Kidney epithelial cell (primary cell): ENCODE data around the gene AVP. TPM values are rescaled to one million over a fixed set of nuclear protein-coding genes. Genes with fewer than 3 reads are reported as not detected.

ENCODE experiments used
- DNase-seq: peaks from one replicate; pipeline ENCODE4 v3.0.0-alpha.2; 2010; ENCODE audit warnings: low read depth
- H3K27me3 ChIP-seq: 2 replicates; pipeline ENCODE4 v1.6.0; 2011; ENCODE audit warnings: low read length; ENCODE audit not compliant: control insufficient read depth, insufficient read depth
- H3K36me3 ChIP-seq: 2 replicates; pipeline ENCODE4 v1.5.1; 2011; ENCODE audit warnings: low read length; ENCODE audit not compliant: control insufficient read depth, insufficient read depth
- H3K4me3 ChIP-seq: 2 replicates; pipeline ENCODE4 v1.5.1; 2011; ENCODE audit warnings: low read depth, mild to moderate bottlenecking, control low read depth, low read length
- CTCF ChIP-seq: IDR thresholded peaks from 2 replicates; pipeline ENCODE4 v1.5.1; 2011; ENCODE audit warnings: mild to moderate bottlenecking, moderate library complexity, low read length, control low read depth, inconsistent platforms; ENCODE audit not compliant: insufficient read depth, poor library complexity, severe bottlenecking
- total RNA-seq: library from RNA; depleted of rRNA; stranded (reverse); fragments of >200 nt; gene quantifications from 2 replicates; pipeline ENCODE4 v1.2.3, GENCODE V29; 2015

Gene AVP
- total RNA-seq, 1 donor from 2014 or later, result not detected

GRCh38 chr20:3072530-3073250, 11.8 kb downstream of the AVP start:
- peaks cover 17% of the 10 kb centered on the region for H3K27me3 ChIP-seq
- no peaks in the 10 kb centered on the region for H3K36me3 ChIP-seq
- no peak for DNase-seq
- TF ChIP-seq CTCF, result no peak
- H3K4me3 ChIP-seq, result no peak overlapping the region

DNA sequence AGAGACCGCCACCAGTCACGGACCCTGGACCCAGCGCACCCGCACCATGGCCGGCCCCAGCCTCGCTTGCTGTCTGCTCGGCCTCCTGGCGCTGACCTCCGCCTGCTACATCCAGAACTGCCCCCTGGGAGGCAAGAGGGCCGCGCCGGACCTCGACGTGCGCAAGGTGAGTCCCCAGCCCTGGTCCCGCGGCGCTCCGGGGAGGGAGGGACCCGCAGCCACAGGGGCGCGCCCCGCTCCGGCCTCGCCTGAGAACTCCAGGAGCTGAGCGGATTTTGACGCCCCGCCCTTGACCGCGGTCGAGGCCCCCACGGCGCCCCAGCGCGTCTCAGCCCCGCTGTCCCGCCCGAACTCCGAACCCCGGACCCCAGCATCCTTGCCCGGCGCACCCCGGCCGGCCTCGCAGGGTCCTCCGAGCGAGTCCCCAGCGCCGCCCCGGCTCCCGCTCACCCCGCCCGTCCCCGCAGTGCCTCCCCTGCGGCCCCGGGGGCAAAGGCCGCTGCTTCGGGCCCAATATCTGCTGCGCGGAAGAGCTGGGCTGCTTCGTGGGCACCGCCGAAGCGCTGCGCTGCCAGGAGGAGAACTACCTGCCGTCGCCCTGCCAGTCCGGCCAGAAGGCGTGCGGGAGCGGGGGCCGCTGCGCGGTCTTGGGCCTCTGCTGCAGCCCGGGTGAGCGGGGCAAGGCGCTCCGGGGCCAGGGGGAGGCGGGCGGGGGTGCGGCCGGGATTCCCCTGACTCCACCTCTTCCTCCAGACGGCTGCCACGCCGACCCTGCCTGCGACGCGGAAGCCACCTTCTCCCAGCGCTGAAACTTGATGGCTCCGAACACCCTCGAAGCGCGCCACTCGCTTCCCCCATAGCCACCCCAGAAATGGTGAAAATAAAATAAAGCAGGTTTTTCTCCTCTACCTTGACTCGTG, 12.7 kb downstream of the AVP start, which contains the start of gene OXT:
Gene OXT (plus strand): TSS at position 11 of the 920 bp plus-strand sequence. CDS start 36 bp downstream, at position 47.
- Histone ChIP-seq H3K27me3 (peaks cover 17% of the 10 kb centered on the region), H3K4me3 (peak within 1 kb of the TSS; percentile 13), H3K36me3 (no peaks in the 10 kb centered on the region)
- no peak for DNase-seq
- no peak for TF ChIP-seq CTCF

DNA sequence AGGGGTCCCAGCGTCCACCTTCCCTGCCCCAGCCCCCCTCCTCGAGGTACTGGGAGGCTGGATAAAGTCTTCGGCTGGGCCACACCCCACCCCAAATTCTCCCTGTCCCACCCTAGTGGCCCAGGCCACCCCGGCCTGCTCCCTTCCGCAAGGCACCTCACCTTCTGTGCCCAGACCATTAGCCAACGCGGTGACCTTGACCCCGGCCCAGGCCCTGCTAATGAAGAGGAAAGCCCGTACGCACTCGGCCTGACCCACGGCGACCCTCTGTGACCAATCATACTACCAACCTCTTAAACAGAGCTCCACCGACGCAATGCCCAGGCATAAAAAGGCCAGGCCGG, 13.3 kb downstream of the AVP start:
- no peak overlapping the region for H3K4me3 ChIP-seq
- no peak for TF ChIP-seq CTCF
- peaks cover 17% of the 10 kb centered on the region for H3K27me3 ChIP-seq
- DNase-seq, result no peak
- H3K36me3 ChIP-seq, result no peaks in the 10 kb centered on the region

GRCh38 chr20:3070725-3071124, 13.8 kb downstream of the AVP start:
- Histone ChIP-seq H3K36me3 (no peaks in the 10 kb centered on the region), H3K27me3 (peaks cover 17% of the 10 kb centered on the region), H3K4me3 (no peak overlapping the region)
- no peak for DNase-seq
- TF ChIP-seq CTCF, result no peak

- Histone ChIP-seq H3K4me3 (no peak overlapping the region), H3K36me3 (no peaks in the 10 kb centered on the region), H3K27me3 (peaks cover 17% of the 10 kb centered on the region)
- no peak for DNase-seq
- no peak for TF ChIP-seq CTCF
Observed at GRCh38 chr20:3068986-3069900, 15.3 kb downstream of the AVP start.
